PFSK-1 (cell line): ENCODE results near the gene C3orf20.

Experiments used
- POLR2AphosphoS5 ChIP-seq: IDR thresholded peaks from 2 replicates; pipeline ENCODE4 v1.6.1; 2012; ENCODE audit warnings: low read depth, mild to moderate bottlenecking, control low read depth, low read length, moderate library complexity
- TF ChIP-seq, protein P1 (sequence below), 2 experiments: IDR thresholded peaks; 2 replicates each; pipeline versions ENCODE4 v1.6.1 to v1.8.0; 2011 to 2012; ENCODE audit warnings: low read depth in 2 of 2, low read length in 2 of 2, control low read depth in 1 of 2, inconsistent platforms in 1 of 2, mild to moderate bottlenecking in 1 of 2, moderate library complexity in 1 of 2; ENCODE audit not compliant: insufficient read depth in 1 of 2

DNA sequence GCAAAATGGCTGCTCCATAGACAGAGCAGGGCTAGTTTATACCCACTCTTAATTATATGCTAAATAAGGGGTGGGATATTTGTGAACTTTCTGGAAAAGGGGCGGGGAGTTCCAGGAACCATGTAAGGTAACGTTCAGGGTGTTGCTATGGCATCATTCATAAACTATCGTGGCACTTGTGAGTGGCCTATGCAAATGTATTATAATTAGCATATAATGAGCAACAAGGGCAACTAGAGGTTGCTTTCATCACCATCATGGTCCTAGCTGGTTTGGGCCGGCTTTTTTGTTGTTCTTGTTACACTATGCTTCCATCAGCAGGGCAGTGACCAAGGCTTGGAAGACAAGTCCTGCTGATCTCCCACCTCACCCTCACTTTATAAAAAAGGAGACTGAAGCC lies 100.6 kb downstream of the C3orf20 start:
- no peak for TF ChIP-seq POLR2AphosphoS5
- TF ChIP-seq, protein P1, sequence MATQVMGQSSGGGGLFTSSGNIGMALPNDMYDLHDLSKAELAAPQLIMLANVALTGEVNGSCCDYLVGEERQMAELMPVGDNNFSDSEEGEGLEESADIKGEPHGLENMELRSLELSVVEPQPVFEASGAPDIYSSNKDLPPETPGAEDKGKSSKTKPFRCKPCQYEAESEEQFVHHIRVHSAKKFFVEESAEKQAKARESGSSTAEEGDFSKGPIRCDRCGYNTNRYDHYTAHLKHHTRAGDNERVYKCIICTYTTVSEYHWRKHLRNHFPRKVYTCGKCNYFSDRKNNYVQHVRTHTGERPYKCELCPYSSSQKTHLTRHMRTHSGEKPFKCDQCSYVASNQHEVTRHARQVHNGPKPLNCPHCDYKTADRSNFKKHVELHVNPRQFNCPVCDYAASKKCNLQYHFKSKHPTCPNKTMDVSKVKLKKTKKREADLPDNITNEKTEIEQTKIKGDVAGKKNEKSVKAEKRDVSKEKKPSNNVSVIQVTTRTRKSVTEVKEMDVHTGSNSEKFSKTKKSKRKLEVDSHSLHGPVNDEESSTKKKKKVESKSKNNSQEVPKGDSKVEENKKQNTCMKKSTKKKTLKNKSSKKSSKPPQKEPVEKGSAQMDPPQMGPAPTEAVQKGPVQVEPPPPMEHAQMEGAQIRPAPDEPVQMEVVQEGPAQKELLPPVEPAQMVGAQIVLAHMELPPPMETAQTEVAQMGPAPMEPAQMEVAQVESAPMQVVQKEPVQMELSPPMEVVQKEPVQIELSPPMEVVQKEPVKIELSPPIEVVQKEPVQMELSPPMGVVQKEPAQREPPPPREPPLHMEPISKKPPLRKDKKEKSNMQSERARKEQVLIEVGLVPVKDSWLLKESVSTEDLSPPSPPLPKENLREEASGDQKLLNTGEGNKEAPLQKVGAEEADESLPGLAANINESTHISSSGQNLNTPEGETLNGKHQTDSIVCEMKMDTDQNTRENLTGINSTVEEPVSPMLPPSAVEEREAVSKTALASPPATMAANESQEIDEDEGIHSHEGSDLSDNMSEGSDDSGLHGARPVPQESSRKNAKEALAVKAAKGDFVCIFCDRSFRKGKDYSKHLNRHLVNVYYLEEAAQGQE (IDR thresholded peaks at IDR 0.05; ENCODE audit: insufficient read depth in 1 of 2, low read depth in 2 of 2, low read length in 2 of 2) = no peak
